Astrocyte (in vitro differentiated cells and primary cell): ENCODE results near the gene C15orf40. TPM values are rescaled to one million over a fixed set of nuclear protein-coding genes. Genes with fewer than 3 reads are reported as not detected.

ENCODE experiments used
- DNase-seq: peaks from one replicate; pipeline ENCODE4 v3.0.0-alpha.2; 2010; ENCODE audit warnings: low read depth
- FAIRE-seq: peaks from 2 replicates; lab custom pipeline; 2011; peaks lifted over from hg19 to GRCh38; lab: Jason Lieb, UNC
- H2AFZ ChIP-seq: 2 replicates; pipeline ENCODE4 v1.6.0; 2012; ENCODE audit warnings: low read depth, low read length, inconsistent platforms
- H3K27ac ChIP-seq: 2 replicates; pipeline ENCODE4 v1.5.1; 2011; ENCODE audit warnings: low read depth, low read length, inconsistent platforms
- H3K27me3 ChIP-seq: 2 replicates; pipeline ENCODE4 v1.6.0; 2011; ENCODE audit warnings: low read length, inconsistent platforms; ENCODE audit not compliant: insufficient read depth
- H3K36me3 ChIP-seq: 2 replicates; pipeline ENCODE4 v1.5.1; 2011; ENCODE audit warnings: low read length, inconsistent platforms; ENCODE audit not compliant: insufficient read depth
- H3K4me1 ChIP-seq: 2 replicates; pipeline ENCODE4 v1.5.1; 2011; ENCODE audit warnings: low read length, inconsistent platforms; ENCODE audit not compliant: insufficient read depth
- H3K4me2 ChIP-seq: 2 replicates; pipeline ENCODE4 v1.6.0; 2012; ENCODE audit warnings: low read length, inconsistent platforms
- H3K4me3 ChIP-seq: 2 replicates; pipeline ENCODE4 v1.5.1; 2011; ENCODE audit warnings: low read depth, mild to moderate bottlenecking, low read length, inconsistent platforms; ENCODE audit not compliant: insufficient read depth
- H3K79me2 ChIP-seq: 2 replicates; pipeline ENCODE4 v1.6.0; 2012; ENCODE audit warnings: mild to moderate bottlenecking, low read length, inconsistent platforms; ENCODE audit not compliant: insufficient read depth
- H3K9ac ChIP-seq: 2 replicates; pipeline ENCODE4 v1.6.0; 2012; ENCODE audit warnings: mild to moderate bottlenecking, low read length, inconsistent platforms
- H3K9me3 ChIP-seq: 2 replicates; pipeline ENCODE4 v1.5.1; 2012; ENCODE audit warnings: low read depth, mild to moderate bottlenecking, low read length, inconsistent platforms; ENCODE audit not compliant: insufficient read depth
- H4K20me1 ChIP-seq: 2 replicates; pipeline ENCODE4 v1.6.0; 2012; ENCODE audit warnings: low read length, inconsistent platforms; ENCODE audit not compliant: insufficient read depth
- H3K27ac Mint-ChIP-seq: one replicate; pipeline ENCODE4 v1.8.0; 2021; ENCODE audit warnings: mild to moderate bottlenecking, mixed read lengths; ENCODE audit not compliant: unreplicated experiment
- H3K27me3 Mint-ChIP-seq: one replicate; pipeline ENCODE4 v1.8.0; 2021; ENCODE audit warnings: low read depth, mixed read lengths; ENCODE audit not compliant: unreplicated experiment
- H3K36me3 Mint-ChIP-seq: one replicate; pipeline ENCODE4 v1.8.0; 2021; ENCODE audit warnings: low read depth, mixed read lengths; ENCODE audit not compliant: unreplicated experiment
- H3K4me1 Mint-ChIP-seq: one replicate; pipeline ENCODE4 v1.8.0; 2021; ENCODE audit warnings: low read depth, mixed read lengths; ENCODE audit not compliant: unreplicated experiment
- H3K4me3 Mint-ChIP-seq: one replicate; pipeline ENCODE4 v1.8.0; 2021; ENCODE audit warnings: mild to moderate bottlenecking, moderate library complexity, mixed read lengths; ENCODE audit not compliant: unreplicated experiment
- H3K9me3 Mint-ChIP-seq: one replicate; pipeline ENCODE4 v1.8.0; 2021; ENCODE audit warnings: mild to moderate bottlenecking, mixed read lengths; ENCODE audit not compliant: unreplicated experiment
- EZH2 ChIP-seq: IDR thresholded peaks from 2 replicates; pipeline ENCODE4 v1.6.1; 2012; ENCODE audit warnings: mild to moderate bottlenecking, low read length, inconsistent platforms; ENCODE audit not compliant: insufficient read depth
- total RNA-seq: library from RNA; stranded (reverse); gene quantifications from 2 replicates; pipeline ENCODE4 v1.2.1, GENCODE V29; 2021
- TF ChIP-seq, protein P1 (sequence below): IDR thresholded peaks from 2 replicates; pipeline ENCODE4 v1.5.1; 2011; ENCODE audit warnings: low read depth, mild to moderate bottlenecking, inconsistent platforms, low read length, moderate library complexity; ENCODE audit not compliant: insufficient read depth

Gene C15orf40
- total RNA-seq, 1 donor from 2014 or later: 18.1 TPM

DNA sequence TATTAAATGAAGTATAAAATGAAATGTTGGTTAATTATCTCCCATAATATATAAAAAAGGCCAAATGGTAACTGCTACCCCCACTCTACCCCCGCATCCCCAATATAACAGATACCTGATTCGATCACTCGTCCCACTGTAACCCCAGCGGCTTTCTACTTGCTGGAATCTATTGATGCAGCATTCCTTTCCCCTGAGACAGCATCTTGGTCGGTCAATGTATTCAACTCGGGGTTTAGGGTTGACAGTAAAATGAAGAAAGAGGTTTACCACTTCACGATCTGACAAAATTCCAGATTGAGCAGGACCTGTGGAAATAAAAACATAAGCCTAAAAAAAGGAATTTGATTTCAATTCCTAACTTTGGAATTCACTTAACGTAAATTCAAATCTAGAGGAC, 18.6 kb upstream of the C15orf40 start:
- H3K27me3 ChIP-seq: no peaks in the 10 kb centered on the region
- FAIRE-seq (peak; percentile 13), DNase-seq (peak; percentile 86)
- Mint-ChIP-seq H3K4me1 (peaks cover 13% of the 10 kb centered on the region), H3K4me3 (no peak overlapping the region), H3K27me3 (no peaks in the 10 kb centered on the region), H3K36me3 (peaks cover 16% of the 10 kb centered on the region), H3K27ac (peak overlapping the region; percentile 78), H3K9me3 (no peaks in the 10 kb centered on the region)
- H3K4me2 ChIP-seq: peak overlapping the region; percentile 5
- H3K4me3 ChIP-seq: no peak overlapping the region
- H3K79me2 ChIP-seq: peaks cover 51% of the 10 kb centered on the region
- H3K36me3 ChIP-seq: peaks cover 10% of the 10 kb centered on the region
- no peak for TF ChIP-seq EZH2
- TF ChIP-seq, protein P1, sequence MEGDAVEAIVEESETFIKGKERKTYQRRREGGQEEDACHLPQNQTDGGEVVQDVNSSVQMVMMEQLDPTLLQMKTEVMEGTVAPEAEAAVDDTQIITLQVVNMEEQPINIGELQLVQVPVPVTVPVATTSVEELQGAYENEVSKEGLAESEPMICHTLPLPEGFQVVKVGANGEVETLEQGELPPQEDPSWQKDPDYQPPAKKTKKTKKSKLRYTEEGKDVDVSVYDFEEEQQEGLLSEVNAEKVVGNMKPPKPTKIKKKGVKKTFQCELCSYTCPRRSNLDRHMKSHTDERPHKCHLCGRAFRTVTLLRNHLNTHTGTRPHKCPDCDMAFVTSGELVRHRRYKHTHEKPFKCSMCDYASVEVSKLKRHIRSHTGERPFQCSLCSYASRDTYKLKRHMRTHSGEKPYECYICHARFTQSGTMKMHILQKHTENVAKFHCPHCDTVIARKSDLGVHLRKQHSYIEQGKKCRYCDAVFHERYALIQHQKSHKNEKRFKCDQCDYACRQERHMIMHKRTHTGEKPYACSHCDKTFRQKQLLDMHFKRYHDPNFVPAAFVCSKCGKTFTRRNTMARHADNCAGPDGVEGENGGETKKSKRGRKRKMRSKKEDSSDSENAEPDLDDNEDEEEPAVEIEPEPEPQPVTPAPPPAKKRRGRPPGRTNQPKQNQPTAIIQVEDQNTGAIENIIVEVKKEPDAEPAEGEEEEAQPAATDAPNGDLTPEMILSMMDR: no peak
- H3K9ac ChIP-seq: no peak overlapping the region
- peaks cover 9% of the 10 kb centered on the region for H3K4me1 ChIP-seq
- H2AFZ ChIP-seq: no peak overlapping the region
- H3K9me3 ChIP-seq: no peaks in the 10 kb centered on the region
- no peak overlapping the region for H3K27ac ChIP-seq
- H4K20me1 ChIP-seq: peaks cover 44% of the 10 kb centered on the region

DNA sequence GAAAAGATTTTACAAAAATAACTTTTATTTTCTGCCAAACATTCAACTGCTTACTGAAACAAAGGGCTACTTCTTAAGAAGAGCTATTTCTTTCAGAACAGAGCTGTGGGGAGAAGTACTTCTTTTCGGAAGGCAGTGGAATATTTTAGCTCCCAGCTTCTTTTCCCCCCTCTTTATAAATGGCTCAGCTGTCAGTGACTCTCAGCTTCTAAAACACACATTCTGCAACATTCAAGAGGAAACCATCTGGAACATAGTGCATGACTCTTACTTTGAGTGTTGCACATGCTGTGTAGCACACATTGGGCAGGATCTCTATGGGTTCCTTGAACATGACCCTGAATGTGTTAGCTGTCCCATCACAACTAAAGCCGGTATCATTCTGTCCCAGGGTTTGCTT, 7.0 kb upstream of the C15orf40 start:
- FAIRE-seq: no peak
- Histone ChIP-seq H3K79me2 (no peaks in the 10 kb centered on the region), H3K4me1 (no peaks in the 10 kb centered on the region), H2AFZ (no peak overlapping the region), H4K20me1 (peaks cover 6% of the 10 kb centered on the region), H3K4me2 (no peak overlapping the region), H3K9ac (no peak overlapping the region), H3K27me3 (no peaks in the 10 kb centered on the region), H3K4me3 (no peak overlapping the region), H3K36me3 (peaks cover 13% of the 10 kb centered on the region), H3K9me3 (no peaks in the 10 kb centered on the region), H3K27ac (no peak overlapping the region)
- Mint-ChIP-seq H3K4me3 (no peak overlapping the region), H3K9me3 (no peaks in the 10 kb centered on the region), H3K4me1 (peaks cover 4% of the 10 kb centered on the region), H3K27me3 (no peaks in the 10 kb centered on the region), H3K27ac (no peak overlapping the region), H3K36me3 (peaks cover 2% of the 10 kb centered on the region)
- no peak for DNase-seq
- TF ChIP-seq, protein P1: no peak

DNA sequence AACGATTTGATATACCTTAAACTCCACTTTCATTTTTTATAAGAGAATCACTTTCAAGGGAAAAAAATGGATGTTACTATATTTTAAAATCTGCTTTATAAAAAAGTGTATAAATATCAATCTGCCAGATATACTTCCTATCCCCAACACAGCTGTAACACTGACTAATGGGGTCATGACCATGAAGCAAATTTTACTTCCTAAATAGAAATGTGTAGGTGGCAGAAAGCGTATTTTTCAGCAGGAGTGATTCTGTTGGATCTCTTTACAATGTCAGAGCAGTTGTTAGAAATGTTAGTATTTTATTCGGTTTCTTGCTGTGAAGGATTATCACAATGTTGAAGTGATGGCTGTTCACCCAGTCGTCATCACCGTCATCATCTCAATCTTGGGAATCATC, 5.5 kb upstream of the C15orf40 start:
- peaks cover 2% of the 10 kb centered on the region for H3K36me3 Mint-ChIP-seq
- TF ChIP-seq, protein P1: no peak
- TF ChIP-seq EZH2: no peak
- Histone ChIP-seq H3K79me2 (no peaks in the 10 kb centered on the region), H3K36me3 (peaks cover 13% of the 10 kb centered on the region), H3K27ac (no peak overlapping the region), H4K20me1 (peaks cover 6% of the 10 kb centered on the region), H3K4me1 (peaks cover 5% of the 10 kb centered on the region), H3K9ac (no peak overlapping the region), H3K9me3 (no peaks in the 10 kb centered on the region), H3K4me3 (no peak overlapping the region), H3K4me2 (peak overlapping the region; percentile 42), H3K27me3 (no peaks in the 10 kb centered on the region), H2AFZ (no peak overlapping the region)
- FAIRE-seq: no peak
- no peak for DNase-seq
- H3K27me3 Mint-ChIP-seq: no peaks in the 10 kb centered on the region
- H3K4me1 Mint-ChIP-seq: peaks cover 10% of the 10 kb centered on the region
- H3K27ac Mint-ChIP-seq: no peak overlapping the region
- H3K4me3 Mint-ChIP-seq: no peak overlapping the region
- H3K9me3 Mint-ChIP-seq: peaks cover 2% of the 10 kb centered on the region
